Right cardiac atrium (tissue), 5 donors: ENCODE data around the gene RGS7BP. TPM values are rescaled to one million over a fixed set of nuclear protein-coding genes. Genes with fewer than 3 reads are reported as not detected.
A peak's percentile ranks its signal among the peaks of the same experiment; 100 is the strongest.

ENCODE experiments used
- ATAC-seq, 2 donors: fragments of 200-7000 bp; cut with Tn5 transposase; one replicate each; pipeline versions ENCODE4 v1.8.0 to v1.9.1; 2020; ENCODE audit warnings: moderate library complexity in 2 of 2, mild to moderate bottlenecking in 1 of 2
- DNase-seq, 3 donors: peaks; one replicate each; pipeline ENCODE4 v3.0.0-alpha.2; 2020
- H3K27ac ChIP-seq: one replicate; pipeline ENCODE4 v1.5.1; 2013; ENCODE audit warnings: mild to moderate bottlenecking, low read length, control low read depth, moderate library complexity
- H3K27me3 ChIP-seq: one replicate; pipeline ENCODE4 v1.6.1; 2013; ENCODE audit not compliant: control insufficient read depth, insufficient read depth
- H3K4me1 ChIP-seq: one replicate; pipeline ENCODE4 v1.6.1; 2013; ENCODE audit warnings: low read length; ENCODE audit not compliant: control insufficient read depth, insufficient read depth
- H3K4me3 ChIP-seq: one replicate; pipeline ENCODE4 v1.5.1; 2013; ENCODE audit warnings: low read length, control low read depth
- H3K9me3 ChIP-seq: one replicate; pipeline ENCODE4 v1.6.1; 2013; ENCODE audit warnings: low read length; ENCODE audit not compliant: control insufficient read depth
- WGBS: extraction: QIAGEN DNeasy Blood & Tissue Kit; methylation state at CpG from one replicate; pipeline ENCODE4 v1.1.7; 2013; 5-methylcytosine and 5-hydroxymethylcytosine counted together
- intact Hi-C, 4 donors: fragments of 100-400 bp; cut with DNase I; formaldehyde crosslinking; loops; one replicate each; pipeline versions ENCODE4 v1.11.0 to v1.14.0; 2022 to 2023
- polyA plus RNA-seq: library from polyadenylated mRNA; stranded (reverse); fragments of 200-250 nt; gene quantifications from one replicate; pipeline ENCODE4 v1.2.3, GENCODE V29; 2013
- total RNA-seq, 4 donors: library from RNA; stranded (reverse); fragmentation: NEBNext Ultra II Directional; extraction: Animal tissue kit (Norgen Biotek cat#: 25700); gene quantifications; one replicate each; pipeline ENCODE4 v1.2.1, GENCODE V29; 2021
- donor health status: healthy with polysubstance abuse.
- donor health status: DM: no; HTN: yes; CAD: no.
- donor health status: DM: no; HTN: no; CAD: no.
- donor health status: DM: no; HTN: yes; CAD: no; lungs with severe emphysema.
- donor health status: DM: yes; HTN: yes; CAD: no.

The RGS7BP gene
- total and polyA plus RNA-seq, 5 donors = 1.0 to 8.9 (median 8.1) TPM

DNA sequence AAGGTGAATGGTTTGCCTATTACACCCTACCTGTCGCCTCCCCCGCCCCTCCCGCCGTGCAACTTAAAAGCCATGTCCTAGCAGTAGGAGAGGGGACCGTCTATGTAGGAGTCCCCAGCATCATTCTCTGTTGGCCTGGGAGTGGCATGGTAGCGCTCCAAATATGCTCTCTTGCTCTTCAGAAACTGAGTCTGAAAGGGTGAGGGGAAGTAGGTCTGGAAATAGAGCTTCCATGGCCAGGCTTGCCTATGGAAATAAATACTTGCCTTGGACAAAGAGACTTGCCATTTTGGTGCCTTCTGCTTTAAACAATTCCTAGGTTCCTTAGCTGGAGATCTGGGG is 1.4 kb downstream of the RGS7BP start:
- peak in 1 of 2 donors; percentile 10 for ATAC-seq
- WGBS = 32% methylated on average over 6 of the region's 6 CpGs

GRCh38 chr5:64509828-64510227 is 4.0 kb downstream of the RGS7BP start:
- H3K4me1 ChIP-seq = no peaks in the 10 kb centered on the region
- H3K27me3 ChIP-seq = no peaks in the 10 kb centered on the region
- DNase-seq (no peak), ATAC-seq (no peak)
- 50% methylated on average over 7 of the region's 7 CpGs for WGBS
- intact Hi-C loops = loop anchor here (5.0 to 10.0 kb wide), 5 partner anchors 82 to 365 kb away; no protein-coding TSS in a partner anchor
- no peak overlapping the region for H3K27ac ChIP-seq
- H3K9me3 ChIP-seq = no peaks in the 10 kb centered on the region
- no peak overlapping the region for H3K4me3 ChIP-seq

More for the DNA sequence above, 1.4 kb downstream of the RGS7BP start:
- H3K4me3 ChIP-seq = peak overlapping the region; percentile 60
- no peak overlapping the region for H3K27ac ChIP-seq
- DNase-seq = no peak
- H3K27me3 ChIP-seq = no peaks in the 10 kb centered on the region
- no peaks in the 10 kb centered on the region for H3K9me3 ChIP-seq
- intact Hi-C loops = loop anchor here (5.0 to 10.0 kb wide), 5 partner anchors 85 to 362 kb away; no protein-coding TSS in a partner anchor
- H3K4me1 ChIP-seq = no peaks in the 10 kb centered on the region

GRCh38 chr5:64513492-64513891 is 7.7 kb downstream of the RGS7BP start:
- ATAC-seq = no peak
- intact Hi-C loops = no loop called here

DNA sequence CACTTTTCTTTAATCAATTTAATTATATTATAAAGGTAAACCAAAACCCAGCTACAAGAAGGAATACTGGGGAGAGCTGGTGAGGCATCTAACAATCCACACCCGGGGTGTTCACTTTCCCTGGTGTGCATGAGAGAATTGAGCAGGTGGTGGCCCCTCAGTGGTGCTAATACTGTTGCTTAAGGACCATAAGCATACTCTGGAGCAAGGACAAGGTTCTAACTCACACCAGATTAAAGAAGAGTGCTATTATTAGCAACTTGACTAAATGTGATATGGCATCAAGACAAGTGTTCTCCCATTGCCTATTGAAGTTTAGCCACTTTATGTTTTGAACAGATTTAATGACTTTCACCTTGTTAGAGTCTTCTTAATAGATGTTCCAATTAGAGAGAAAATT is 8.8 kb downstream of the RGS7BP start:
- 81% methylated on average over 1 of the region's 1 CpG for WGBS
- no peaks in the 10 kb centered on the region for H3K9me3 ChIP-seq
- no peak for DNase-seq
- H3K27ac ChIP-seq = no peak overlapping the region
- H3K4me1 ChIP-seq = no peaks in the 10 kb centered on the region
- intact Hi-C loops = no loop called here
- H3K27me3 ChIP-seq = no peaks in the 10 kb centered on the region
- peak in 1 of 2 donors; percentile 44 for ATAC-seq
- H3K4me3 ChIP-seq = no peak overlapping the region

More at GRCh38 chr5:64513492-64513891, 7.7 kb downstream of the RGS7BP start:
- Histone ChIP-seq H3K27me3 (no peaks in the 10 kb centered on the region), H3K27ac (no peak overlapping the region), H3K9me3 (no peaks in the 10 kb centered on the region), H3K4me3 (no peak overlapping the region), H3K4me1 (no peaks in the 10 kb centered on the region)
- WGBS = 55% methylated on average over 5 of the region's 5 CpGs
- DNase-seq = peak in 1 of 3 donors; percentile 32

DNA sequence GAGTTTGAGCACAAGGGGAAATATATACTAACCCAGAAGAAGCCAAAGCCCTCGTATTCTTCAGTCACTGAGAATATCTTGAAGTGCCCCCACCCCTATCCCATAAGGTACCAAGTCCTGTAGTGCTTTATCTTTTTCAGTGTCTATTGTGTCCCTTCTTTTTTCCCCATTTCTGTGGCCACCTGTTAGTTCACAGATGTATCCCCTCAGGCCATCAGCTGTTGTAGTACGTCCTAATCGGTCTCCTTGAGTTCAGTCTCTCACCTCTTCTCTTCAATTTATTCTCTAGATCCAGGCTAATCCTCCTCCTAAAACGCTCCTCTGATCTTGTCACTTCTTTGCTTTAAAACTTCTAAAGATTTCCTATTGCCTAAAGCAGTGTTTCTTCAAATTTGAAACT is 10.4 kb downstream of the RGS7BP start:
- Histone ChIP-seq H3K9me3 (no peaks in the 10 kb centered on the region), H3K27me3 (no peaks in the 10 kb centered on the region), H3K27ac (no peak overlapping the region), H3K4me3 (no peak overlapping the region), H3K4me1 (no peaks in the 10 kb centered on the region)
- ATAC-seq (no peak), DNase-seq (no peak)
- WGBS = 94% methylated on average over 4 of the region's 4 CpGs
- intact Hi-C loops = no loop called here

DNA sequence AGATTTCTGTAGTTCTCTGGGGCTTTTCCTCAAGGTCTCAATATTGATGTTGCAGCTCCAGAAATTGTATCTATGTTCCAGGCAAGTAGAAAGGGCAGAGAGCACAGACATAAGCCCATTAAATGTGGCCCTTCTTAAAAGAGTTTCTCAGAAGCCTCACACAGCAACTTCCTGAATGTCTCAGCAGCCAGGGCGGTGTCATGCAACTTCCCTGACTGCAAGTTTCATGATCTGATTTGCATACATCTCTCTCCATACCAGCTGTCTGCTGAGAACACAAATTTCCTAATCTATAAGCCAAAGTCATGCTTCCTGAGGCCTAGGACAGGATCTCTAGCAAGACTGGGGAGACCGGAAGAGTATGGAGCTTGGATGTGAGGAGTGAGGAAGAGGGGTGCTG is 13.0 kb downstream of the RGS7BP start:
- ATAC-seq = no peak
- no peaks in the 10 kb centered on the region for H3K4me1 ChIP-seq
- H3K4me3 ChIP-seq = no peak overlapping the region
- no peak for DNase-seq
- H3K27ac ChIP-seq = no peak overlapping the region
- H3K9me3 ChIP-seq = no peaks in the 10 kb centered on the region
- WGBS = 96% methylated on average over 2 of the region's 2 CpGs
- intact Hi-C loops = no loop called here
- no peaks in the 10 kb centered on the region for H3K27me3 ChIP-seq

- DNase-seq (no peak), ATAC-seq (no peak)
- 82% methylated on average over 4 of the region's 4 CpGs for WGBS
- H3K4me3 ChIP-seq = no peak overlapping the region
- intact Hi-C loops = no loop called here
- H3K27ac ChIP-seq = no peak overlapping the region
- H3K27me3 ChIP-seq = no peaks in the 10 kb centered on the region
- H3K9me3 ChIP-seq = no peaks in the 10 kb centered on the region
- H3K4me1 ChIP-seq = no peaks in the 10 kb centered on the region
These were observed 13.4 kb downstream of the RGS7BP start for GRCh38 chr5:64519263-64519662.

- Histone ChIP-seq H3K4me1 (peaks cover 3% of the 10 kb centered on the region), H3K9me3 (no peaks in the 10 kb centered on the region), H3K27ac (no peak overlapping the region), H3K27me3 (no peaks in the 10 kb centered on the region), H3K4me3 (no peak overlapping the region)
- ATAC-seq (no peak), DNase-seq (no peak)
- intact Hi-C loops = no loop called here
- WGBS = 87% methylated on average over 3 of the region's 3 CpGs
These were observed 21.1 kb downstream of the RGS7BP start for GRCh38 chr5:64526734-64527439.

DNA sequence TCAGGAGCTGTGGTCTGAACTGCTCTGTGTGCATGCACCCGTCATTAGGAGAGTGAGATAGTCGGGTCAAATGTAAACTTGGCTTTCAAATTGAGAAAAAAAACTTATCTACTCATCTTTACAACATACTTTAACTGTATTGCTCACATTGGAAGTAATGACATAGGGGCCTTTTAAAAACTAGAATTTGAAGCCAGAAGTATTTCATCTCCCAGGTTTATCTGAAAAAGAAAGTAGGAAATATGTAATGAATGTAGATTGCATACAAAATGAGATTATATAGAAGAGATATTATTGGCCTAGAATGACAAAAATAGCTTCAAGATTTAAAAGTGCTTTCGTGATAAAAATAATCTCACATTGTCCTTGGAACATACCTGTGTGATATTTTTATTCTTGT is 24.3 kb downstream of the RGS7BP start:
- H3K9me3 ChIP-seq = no peaks in the 10 kb centered on the region
- H3K4me3 ChIP-seq = no peak overlapping the region
- ATAC-seq = no peak
- WGBS = 53% methylated on average over 3 of the region's 3 CpGs
- H3K27ac ChIP-seq = no peak overlapping the region
- DNase-seq = no peak
- H3K27me3 ChIP-seq = no peaks in the 10 kb centered on the region
- H3K4me1 ChIP-seq = peaks cover 6% of the 10 kb centered on the region
- intact Hi-C loops = no loop called here

DNA sequence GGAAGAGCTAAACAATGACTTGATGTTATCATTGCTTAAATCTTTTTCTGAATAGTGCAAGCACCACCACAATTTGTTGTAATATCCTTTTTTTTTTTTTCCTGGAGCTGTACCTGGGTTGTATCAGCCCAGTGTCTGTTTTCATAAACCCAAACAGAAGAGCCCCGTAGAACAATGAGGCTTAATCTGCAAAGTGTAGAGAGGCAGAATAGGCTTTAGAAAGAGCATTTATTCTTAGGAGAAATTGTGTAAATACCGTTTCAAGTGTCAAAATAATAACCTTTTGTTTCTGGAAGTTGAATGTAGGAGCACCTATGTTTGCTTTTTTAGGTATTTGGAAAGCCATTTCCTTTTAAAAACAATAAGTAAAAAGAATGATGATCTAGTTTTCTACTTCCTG is 26.4 kb downstream of the RGS7BP start:
- Histone ChIP-seq H3K27ac (no peak overlapping the region), H3K27me3 (no peaks in the 10 kb centered on the region), H3K9me3 (no peaks in the 10 kb centered on the region), H3K4me1 (peaks cover 6% of the 10 kb centered on the region), H3K4me3 (no peak overlapping the region)
- ATAC-seq (no peak), DNase-seq (no peak)
- WGBS = 51% methylated on average over 2 of the region's 2 CpGs
- intact Hi-C loops = no loop called here

- WGBS = 94% methylated on average over 2 of the region's 2 CpGs
- no peak for DNase-seq
- no peaks in the 10 kb centered on the region for H3K27me3 ChIP-seq
These were observed 26.8 kb downstream of the RGS7BP start for GRCh38 chr5:64532657-64533056.

DNA sequence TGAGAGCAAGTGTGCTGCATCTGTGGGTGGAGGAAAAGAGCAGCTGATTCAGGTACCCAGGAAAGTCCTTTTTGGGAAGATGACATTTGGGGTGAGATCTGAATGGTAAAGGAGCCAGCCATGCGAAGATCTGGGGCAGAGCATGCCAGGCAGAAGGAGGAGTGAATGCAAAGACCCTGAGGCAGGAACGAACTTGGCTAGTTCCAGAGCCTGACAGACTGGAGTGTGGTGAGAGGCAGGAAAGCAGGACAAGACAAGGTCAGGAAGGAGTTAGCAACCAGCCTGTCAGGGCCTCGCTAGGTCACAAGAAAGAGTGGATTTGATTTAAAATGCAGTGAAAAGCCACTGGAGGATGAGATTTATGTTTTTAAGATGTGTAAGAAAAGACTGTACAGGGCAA is 28.2 kb downstream of the RGS7BP start:
- intact Hi-C loops = no loop called here
- Histone ChIP-seq H3K27ac (no peak overlapping the region), H3K27me3 (no peaks in the 10 kb centered on the region), H3K4me3 (no peak overlapping the region), H3K9me3 (no peaks in the 10 kb centered on the region), H3K4me1 (peaks cover 6% of the 10 kb centered on the region)
- DNase-seq = no peak
- no peak for ATAC-seq
- 75% methylated on average over 3 of the region's 3 CpGs for WGBS

More at GRCh38 chr5:64532657-64533056, 26.8 kb downstream of the RGS7BP start:
- Histone ChIP-seq H3K4me3 (no peak overlapping the region), H3K4me1 (peaks cover 6% of the 10 kb centered on the region), H3K27ac (no peak overlapping the region), H3K9me3 (no peaks in the 10 kb centered on the region)
- intact Hi-C loops = no loop called here
- ATAC-seq = no peak
